HG02938 (cell line): ENCODE measurements around the gene CLEC4M.
"Not testable (repeated sequence)": the region's sequence is repeated elsewhere in the genome, so short reads cannot be mapped to it uniquely, and the experiment has no call there.

Source experiments
- ATAC-seq: cut with Tn5 transposase; IDR thresholded peaks from one replicate; pipeline ENCODE4 v1.9.1; 2021; ENCODE audit warnings: mild to moderate bottlenecking, moderate library complexity; ENCODE audit not compliant: unreplicated experiment

CLEC4M gene

GRCh38 chr19:7806234-7806633 is 43.2 kb downstream of the CLEC4M start:
- ATAC-seq, result no peak

GRCh38 chr19:7806876-7807275 is 43.8 kb downstream of the CLEC4M start:
- no peak for ATAC-seq

- no peak for ATAC-seq
Observed at GRCh38 chr19:7808108-7808507, 45.1 kb downstream of the CLEC4M start.

- ATAC-seq, result no peak
Observed at GRCh38 chr19:7811989-7812388, 48.9 kb downstream of the CLEC4M start.

GRCh38 chr19:7815325-7815724 is 52.3 kb downstream of the CLEC4M start:
- no peak for ATAC-seq

DNA sequence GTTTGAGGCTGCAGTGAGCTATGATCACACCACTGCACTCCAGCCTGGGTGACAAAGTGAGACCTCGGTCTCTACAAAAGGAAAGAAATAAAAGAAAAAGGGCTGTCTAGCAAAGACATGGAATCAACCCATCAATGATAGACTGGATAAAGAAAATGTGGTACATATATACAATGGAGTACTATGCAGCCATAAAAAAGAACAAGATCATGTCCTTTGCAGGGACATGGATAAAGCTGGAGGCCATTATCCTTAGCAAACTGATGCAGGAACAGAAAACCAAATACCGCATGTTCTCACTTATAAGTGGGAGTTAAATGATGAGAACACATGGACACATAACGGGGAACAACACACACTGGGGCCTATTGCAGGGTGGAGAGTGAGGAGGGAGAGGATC is 53.0 kb downstream of the CLEC4M start:
- not testable (repeated sequence) for ATAC-seq

GRCh38 chr19:7817801-7818200 is 54.8 kb downstream of the CLEC4M start:
- no peak for ATAC-seq

GRCh38 chr19:7818806-7819205 is 55.8 kb downstream of the CLEC4M start:
- no peak for ATAC-seq
